GM19467 (cell line): Measurements from ENCODE around the gene ZNF429.
"Not testable (repeated sequence)": the region's sequence is repeated elsewhere in the genome, so short reads cannot be mapped to it uniquely, and the experiment has no call there.

ENCODE experiments used
- ATAC-seq: cut with Tn5 transposase; IDR thresholded peaks from one replicate; pipeline ENCODE4 v1.9.1; 2021; ENCODE audit warnings: mild to moderate bottlenecking, moderate library complexity; ENCODE audit not compliant: unreplicated experiment

ZNF429 gene

GRCh38 chr19:21588065-21588601 lies 82.7 kb downstream of the ZNF429 start:
- no peak for ATAC-seq

GRCh38 chr19:21590867-21591266 lies 85.5 kb downstream of the ZNF429 start:
- no peak for ATAC-seq

- ATAC-seq = no peak
Measured at GRCh38 chr19:21593008-21593481, 87.6 kb downstream of the ZNF429 start.

GRCh38 chr19:21593502-21593901 lies 88.1 kb downstream of the ZNF429 start:
- ATAC-seq = no peak

DNA sequence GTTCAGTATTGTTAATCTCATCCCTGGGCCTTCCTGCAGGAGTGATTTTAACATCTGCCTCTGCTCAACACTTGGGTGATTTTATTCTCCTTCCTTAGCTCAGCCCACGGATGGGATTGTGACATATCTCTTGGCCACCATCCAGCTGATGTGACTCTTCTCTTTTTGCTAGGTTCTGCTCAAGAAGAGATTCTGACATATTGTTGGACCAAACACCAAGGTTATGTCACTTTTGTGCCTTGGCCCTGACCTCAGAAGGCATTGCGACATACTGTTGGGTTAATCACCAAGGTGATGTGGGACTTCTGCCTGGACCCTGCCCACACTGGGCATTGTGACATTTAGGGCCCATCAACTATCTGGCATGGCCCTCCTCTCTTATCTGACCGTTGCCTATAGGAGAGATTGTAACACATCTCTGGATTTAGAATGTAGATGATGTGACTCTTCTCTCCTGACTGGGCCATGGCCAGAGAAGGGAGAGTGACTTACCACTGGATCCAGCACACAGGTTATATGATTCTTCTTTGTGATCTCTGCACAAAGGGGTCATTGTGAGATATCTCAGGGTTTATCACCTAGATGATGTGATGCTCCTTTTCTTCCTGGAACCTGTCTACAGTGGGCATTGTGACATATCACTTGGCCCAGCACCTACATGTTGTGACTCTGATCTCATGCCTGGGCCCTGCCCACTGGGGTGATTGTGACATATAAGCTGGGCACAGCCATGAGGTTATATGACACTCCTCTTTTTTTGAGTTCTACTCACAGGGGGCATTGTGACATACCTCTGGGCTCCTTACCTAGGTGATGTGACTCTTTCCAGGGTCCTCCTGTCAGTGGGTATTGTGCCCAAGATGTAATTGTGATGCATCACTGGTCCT lies 88.8 kb downstream of the ZNF429 start:
- no peak for ATAC-seq

DNA sequence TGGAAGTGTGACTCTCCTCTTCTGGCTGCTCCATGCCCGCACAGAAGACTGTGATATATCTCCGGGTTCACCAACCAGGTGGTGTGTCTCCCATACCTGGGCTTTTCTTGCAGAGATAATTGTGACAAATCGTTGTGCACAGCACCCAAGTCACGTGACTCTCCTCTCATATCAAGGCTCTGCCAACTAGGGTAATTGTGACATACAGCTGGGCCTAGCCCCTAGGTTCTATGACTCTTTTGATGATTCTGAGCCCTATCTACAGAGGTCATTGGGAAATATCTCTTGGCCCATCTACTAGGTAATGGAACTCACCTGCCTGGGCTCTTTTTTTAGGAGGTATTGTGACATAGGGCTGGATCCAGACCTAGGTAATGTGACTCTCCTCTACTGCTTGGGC lies 89.8 kb downstream of the ZNF429 start:
- ATAC-seq = no peak

DNA sequence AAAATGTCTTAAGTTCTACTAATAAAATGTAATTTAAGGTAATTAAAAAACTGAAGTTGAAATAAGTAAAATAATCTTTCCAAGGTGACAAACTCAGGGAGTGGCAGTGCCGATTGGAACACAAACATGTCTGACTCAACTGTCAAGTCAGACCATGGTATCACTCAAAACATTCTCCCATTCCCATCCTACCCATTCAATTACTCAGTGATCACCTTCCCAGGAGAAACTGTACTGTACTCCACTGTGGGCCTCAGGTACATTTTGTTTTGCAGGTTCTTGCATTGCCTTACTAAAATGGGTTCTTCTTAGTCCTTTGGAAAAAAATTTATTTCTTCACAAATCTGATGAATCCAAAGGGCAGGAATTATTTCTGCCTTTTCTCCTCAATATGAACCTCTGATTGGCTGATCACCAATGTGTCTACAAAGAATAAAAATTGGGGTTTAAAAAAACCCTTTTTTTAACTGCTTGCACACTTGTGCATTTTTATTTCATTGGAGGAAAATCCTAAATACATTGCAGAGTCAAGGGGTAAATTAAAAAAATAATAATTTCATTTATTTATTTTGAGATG lies 96.8 kb downstream of the ZNF429 start:
- no peak for ATAC-seq

DNA sequence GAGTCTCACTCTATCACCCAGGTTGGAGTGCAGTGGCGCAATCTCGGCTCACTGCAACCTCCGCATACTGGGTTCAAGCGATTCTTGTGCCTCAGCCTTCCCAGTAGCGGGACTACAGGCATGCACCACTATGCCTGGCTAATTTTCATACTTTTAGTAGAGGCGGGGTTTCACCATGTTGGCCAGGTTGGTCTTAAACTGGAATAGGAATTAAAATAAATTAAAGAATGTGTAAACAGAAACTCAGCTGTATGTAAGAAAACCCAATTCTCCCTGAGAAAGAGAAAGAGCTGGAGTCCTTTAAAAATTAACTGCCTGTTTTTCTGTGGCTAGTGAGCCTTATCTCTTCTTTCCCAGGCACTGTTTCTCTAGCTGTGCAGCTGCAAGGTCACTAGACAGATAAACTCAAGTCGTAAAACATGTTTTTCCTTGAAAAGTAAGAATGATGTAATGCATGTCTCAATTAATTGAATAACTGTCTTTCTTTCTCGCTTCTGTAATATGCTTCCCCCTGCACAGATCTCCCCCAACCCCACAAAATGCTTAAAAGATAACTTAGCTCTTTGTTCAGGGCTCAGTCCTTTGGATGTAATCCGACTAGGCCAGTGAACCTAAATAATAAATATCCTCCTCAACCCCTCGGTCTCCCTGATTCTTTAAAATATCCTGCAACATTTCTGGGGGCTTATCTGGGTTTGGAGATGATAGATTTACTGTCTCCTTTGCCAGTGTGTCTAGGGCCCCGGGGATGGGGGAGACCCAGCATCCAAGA lies 97.4 kb downstream of the ZNF429 start:
- not testable (repeated sequence) for ATAC-seq

DNA sequence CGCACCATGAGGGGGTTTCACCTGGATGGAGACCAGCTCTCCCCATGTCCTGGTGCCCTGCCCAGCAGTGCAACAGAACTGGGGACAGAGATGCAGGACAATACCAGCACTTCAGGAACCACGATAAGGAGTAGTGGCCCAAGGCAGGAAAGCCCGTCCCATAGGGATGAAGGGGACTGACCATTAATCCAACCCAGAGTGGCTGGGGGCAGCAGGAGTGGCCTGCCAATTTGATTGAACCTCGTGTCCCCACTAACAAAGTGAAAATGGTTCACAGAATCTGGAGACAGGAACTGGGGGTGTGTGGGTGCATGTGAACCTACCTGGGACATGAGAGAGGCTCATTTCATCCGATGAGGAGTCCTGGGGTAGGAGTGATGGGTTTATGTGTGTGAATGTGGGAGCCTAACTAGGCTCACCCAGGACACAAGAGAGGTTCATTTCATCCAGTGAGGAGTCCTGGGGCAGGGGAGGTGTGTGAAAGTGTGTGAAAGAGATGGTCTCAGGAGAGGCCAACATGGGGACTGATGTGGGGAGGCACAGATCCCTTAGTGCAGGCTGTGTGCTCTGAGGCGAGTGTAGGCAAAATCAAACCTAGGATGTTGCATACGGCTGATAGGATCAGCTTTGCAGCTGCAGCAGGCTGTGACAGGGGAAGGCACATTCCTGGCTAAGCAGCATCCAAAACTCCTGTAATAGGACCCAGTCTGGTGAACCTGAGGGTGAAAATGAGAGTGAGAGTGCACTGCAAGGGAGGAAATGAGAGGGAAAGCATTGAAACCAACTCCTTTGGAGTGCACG lies 98.2 kb downstream of the ZNF429 start:
- no peak for ATAC-seq

DNA sequence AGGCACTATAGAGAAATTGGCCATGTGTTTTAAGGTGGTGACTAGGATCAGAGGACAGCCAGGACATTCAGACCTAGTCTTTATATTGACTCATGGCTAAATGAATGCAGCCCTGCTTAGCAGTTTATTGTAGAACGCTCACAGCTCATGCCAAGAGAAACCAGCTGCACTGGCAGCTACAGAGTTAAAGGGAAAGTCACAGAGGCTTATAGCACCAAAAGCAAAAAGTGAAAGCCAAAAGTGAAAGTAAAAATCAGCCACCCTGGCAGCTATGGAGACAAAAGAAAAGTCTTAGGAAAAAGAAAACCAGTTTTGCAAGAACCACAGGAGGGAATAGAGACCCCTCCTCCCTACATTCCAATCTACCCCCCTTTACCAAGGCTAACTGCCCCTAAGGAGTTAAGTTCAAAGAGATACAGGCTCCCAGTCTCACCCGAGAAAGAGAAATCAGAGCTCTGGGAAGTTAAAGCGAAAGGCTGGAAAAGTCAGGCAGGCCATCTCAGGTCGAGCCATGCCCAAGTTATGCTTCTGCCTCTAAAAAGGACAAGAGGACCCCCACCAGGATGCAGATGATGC lies 99.0 kb downstream of the ZNF429 start:
- ATAC-seq = no peak
